ENCODE data around the gene DNAH17.

Gene DNAH17

DNA sequence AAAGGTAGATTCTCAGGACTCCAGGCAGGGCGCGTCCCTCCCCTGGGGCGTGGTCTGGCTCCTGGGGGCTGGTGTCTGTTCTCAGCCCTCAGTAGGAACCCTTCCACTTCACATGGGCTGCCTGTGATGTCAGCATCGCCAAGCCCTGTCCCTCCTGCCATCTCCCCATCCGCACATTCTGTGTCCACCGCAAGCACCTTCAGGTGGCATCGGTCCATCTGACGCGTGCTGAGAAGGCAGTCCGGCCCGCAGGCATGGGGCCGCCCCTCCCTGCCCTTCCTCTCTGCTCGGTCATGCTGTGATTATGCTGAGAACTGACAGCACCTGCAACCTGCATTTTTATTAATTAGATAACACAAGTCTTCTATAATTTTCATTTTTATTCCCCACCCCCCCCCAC lies 12.7 kb upstream of the DNAH17 start:
- Histone ChIP-seq H3K9ac (ENCODE audit: low read length in 2 of 2) (no peak overlapping the region), H3K27ac (ENCODE audit: low read length) (no peak overlapping the region)

DNA sequence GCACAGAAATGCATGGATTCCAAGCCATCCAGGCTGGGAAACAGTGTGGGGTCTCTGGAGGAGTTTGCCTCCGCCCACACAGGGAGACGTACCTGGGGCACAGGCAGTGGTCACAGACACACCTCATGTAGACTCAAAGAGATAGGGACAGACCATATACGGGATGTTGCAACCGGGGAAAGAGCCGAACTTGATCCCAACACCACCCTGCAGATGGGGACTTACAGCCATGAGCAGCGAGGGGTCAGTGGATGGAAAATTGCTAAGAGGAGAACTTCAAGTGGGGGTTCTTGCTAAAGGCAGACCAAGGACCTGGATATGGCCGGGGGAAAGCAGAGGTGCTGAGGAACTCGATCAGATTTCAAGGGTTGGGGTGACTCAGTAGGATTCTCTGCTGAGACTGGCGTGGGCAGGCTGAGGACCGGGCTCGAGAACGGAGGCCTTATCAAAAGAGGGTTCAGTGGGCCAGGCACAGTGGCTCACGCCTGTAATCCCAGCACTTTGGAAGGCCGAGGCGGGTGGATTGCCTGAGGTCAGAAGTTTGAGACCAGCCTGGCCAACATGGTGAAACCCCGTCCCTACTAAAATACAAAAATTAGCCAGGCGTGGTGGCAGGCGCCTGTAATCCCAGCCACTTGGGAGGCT lies 12.0 kb upstream of the DNAH17 start:
- Histone ChIP-seq H3K27me3 (ENCODE audit: control insufficient read depth in 1 of 2, insufficient read depth in 2 of 2, low read length in 2 of 2) (no peaks in the 10 kb centered on the region), H3K4me3 (ENCODE audit: low read length in 2 of 2) (no peak overlapping the region), H3K9me3 (ENCODE audit: control insufficient read depth in 2 of 2, low read length in 2 of 2) (no peaks in the 10 kb centered on the region), H3K4me1 (ENCODE audit: control insufficient read depth, insufficient read depth, low read length) (peaks cover 9% of the 10 kb centered on the region), H3K9ac (ENCODE audit: low read length in 2 of 2) (no peak overlapping the region), H3K36me3 (ENCODE audit: control insufficient read depth in 2 of 2, insufficient read depth in 2 of 2, low read length in 2 of 2) (no peaks in the 10 kb centered on the region), H3K27ac (ENCODE audit: low read length) (no peak overlapping the region)

More for the DNA sequence above, 12.7 kb upstream of the DNAH17 start:
- H3K36me3 ChIP-seq (ENCODE audit: control insufficient read depth in 2 of 2, insufficient read depth in 2 of 2, low read length in 2 of 2) = no peaks in the 10 kb centered on the region
- no peaks in the 10 kb centered on the region for H3K27me3 ChIP-seq (ENCODE audit: control insufficient read depth in 1 of 2, insufficient read depth in 2 of 2, low read length in 2 of 2)
- peaks cover 9% of the 10 kb centered on the region for H3K4me1 ChIP-seq (ENCODE audit: control insufficient read depth, insufficient read depth, low read length)
- H3K4me3 ChIP-seq (ENCODE audit: low read length in 2 of 2) = no peak overlapping the region
- no peaks in the 10 kb centered on the region for H3K9me3 ChIP-seq (ENCODE audit: control insufficient read depth in 2 of 2, low read length in 2 of 2)

DNA sequence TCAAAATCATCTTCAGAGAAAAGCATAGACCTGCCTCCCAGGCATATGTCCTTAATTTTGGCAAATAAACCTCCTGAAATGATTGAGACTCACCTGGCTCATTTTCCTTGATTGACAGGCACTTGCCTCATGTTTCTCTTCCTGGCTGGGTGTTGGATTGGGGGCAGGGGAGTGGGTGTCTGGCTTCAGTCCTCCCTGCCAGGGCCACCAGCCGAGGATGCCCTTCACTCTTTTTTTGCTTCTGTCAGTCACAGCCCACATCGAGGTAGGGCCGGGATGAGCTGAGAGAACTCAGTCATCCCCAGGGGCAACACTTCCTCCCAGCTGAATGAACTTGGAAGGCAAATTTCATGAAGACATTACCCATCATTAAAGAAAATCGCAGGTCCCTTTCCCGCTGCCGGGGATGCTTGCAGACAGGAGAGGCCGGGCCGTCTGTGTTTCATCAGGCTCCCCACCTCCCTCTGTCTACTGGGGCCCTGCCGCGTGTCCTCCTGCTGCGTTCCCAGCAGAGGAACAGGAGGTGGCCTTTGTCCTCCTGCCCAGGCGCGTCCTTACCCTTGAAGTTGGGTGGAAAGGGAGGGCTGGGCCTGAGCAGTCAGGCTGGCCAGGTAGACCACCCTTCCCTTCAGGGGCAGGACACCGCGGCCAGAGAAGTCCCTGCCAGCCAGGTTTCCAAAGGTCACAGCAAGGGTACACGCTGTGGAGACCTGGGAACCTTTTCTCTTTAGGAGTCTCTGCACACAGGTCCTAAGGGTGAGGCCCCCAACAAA lies 11.2 kb upstream of the DNAH17 start:
- Histone ChIP-seq H3K27ac (ENCODE audit: low read length) (no peak overlapping the region), H3K36me3 (ENCODE audit: control insufficient read depth in 2 of 2, insufficient read depth in 2 of 2, low read length in 2 of 2) (no peaks in the 10 kb centered on the region), H3K4me3 (ENCODE audit: low read length in 2 of 2) (no peak overlapping the region), H3K9ac (ENCODE audit: low read length in 2 of 2) (no peak overlapping the region), H3K4me1 (ENCODE audit: control insufficient read depth, insufficient read depth, low read length) (peaks cover 9% of the 10 kb centered on the region), H3K9me3 (ENCODE audit: control insufficient read depth in 2 of 2, low read length in 2 of 2) (no peaks in the 10 kb centered on the region), H3K27me3 (ENCODE audit: control insufficient read depth in 1 of 2, insufficient read depth in 2 of 2, low read length in 2 of 2) (no peaks in the 10 kb centered on the region)

DNA sequence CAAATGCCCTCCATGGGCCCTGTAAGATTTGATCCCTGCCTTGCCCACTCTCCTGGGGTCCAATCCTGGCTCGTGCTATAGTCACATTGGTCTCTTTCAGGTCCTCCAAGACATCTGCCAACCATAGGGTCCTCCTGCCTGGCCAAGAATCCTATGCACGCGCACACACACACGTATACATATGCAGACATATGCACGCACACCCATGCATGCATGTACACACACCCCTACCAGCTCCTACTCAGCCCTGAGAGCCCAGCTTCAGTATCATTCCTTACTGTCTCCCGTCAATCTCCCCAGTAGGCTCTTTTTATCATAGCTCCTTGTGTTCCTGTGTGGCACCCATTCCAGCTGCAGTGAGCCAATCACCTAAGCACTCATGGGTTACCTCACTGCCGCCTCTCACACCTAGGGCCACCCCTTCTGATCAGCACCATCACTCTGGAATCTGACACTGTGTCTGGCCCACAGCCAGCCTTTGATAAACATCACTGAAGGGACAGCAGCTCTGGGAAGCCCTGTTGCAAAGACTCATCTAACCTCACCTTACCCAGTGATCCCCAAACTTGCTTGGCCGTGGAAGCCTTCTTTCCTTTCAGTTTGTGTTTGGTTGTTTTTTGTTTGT lies 7.9 kb upstream of the DNAH17 start:
- H3K27ac ChIP-seq (ENCODE audit: low read length) = no peak overlapping the region
- H3K4me3 ChIP-seq (ENCODE audit: low read length in 2 of 2) = no peak overlapping the region
- no peak overlapping the region for H3K9ac ChIP-seq (ENCODE audit: low read length in 2 of 2)
- H3K36me3 ChIP-seq (ENCODE audit: control insufficient read depth in 2 of 2, insufficient read depth in 2 of 2, low read length in 2 of 2) = no peaks in the 10 kb centered on the region
- peaks cover 9% of the 10 kb centered on the region for H3K4me1 ChIP-seq (ENCODE audit: control insufficient read depth, insufficient read depth, low read length)
- no peaks in the 10 kb centered on the region for H3K27me3 ChIP-seq (ENCODE audit: control insufficient read depth in 1 of 2, insufficient read depth in 2 of 2, low read length in 2 of 2)
- no peaks in the 10 kb centered on the region for H3K9me3 ChIP-seq (ENCODE audit: control insufficient read depth in 2 of 2, low read length in 2 of 2)

DNA sequence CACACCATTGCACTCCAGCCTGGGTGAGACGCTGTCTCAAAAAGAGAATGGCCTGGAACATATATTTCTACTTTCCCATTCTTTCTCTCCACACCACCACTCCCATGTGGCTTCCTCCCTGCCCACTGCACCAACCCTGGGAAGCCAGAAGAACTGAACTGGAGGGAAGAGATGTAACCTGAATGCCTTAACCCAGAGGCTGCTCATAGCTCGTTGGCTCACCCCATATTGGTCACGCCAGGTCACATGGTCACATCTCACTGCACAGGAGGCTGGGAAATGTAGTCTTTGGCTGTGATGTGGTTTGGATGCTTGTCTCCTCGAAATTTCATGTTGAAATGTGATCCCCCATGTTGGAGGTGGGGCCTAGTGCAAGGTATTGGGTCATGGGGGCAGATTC lies 5.9 kb upstream of the DNAH17 start:
- no peaks in the 10 kb centered on the region for H3K27me3 ChIP-seq (ENCODE audit: control insufficient read depth in 1 of 2, insufficient read depth in 2 of 2, low read length in 2 of 2)
- no peak overlapping the region for H3K27ac ChIP-seq (ENCODE audit: low read length)

DNA sequence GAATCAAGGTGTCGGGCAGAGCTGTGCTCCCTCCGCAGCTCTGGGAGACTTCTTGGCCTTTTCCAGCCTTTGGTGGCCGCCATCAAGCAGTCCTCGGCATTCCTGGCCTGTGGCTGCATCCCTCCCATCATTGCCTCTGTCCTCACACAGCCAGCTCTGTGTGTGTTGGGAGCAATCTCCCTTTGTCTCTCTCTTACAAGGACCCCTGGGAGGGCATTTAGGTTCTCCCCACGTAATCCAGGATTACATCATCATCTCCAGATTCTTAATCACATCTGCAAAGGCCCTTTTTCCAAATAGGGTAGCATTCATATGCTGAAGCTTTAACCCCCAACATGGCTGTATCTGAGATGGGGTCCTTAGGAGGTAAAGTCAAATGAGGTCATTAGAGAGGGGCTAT lies 4.1 kb upstream of the DNAH17 start:
- Histone ChIP-seq H3K36me3 (ENCODE audit: control insufficient read depth in 2 of 2, insufficient read depth in 2 of 2, low read length in 2 of 2) (no peaks in the 10 kb centered on the region), H3K4me3 (ENCODE audit: low read length in 2 of 2) (no peak overlapping the region), H3K27ac (ENCODE audit: low read length) (no peak overlapping the region), H3K4me1 (ENCODE audit: control insufficient read depth, insufficient read depth, low read length) (no peaks in the 10 kb centered on the region), H3K9ac (ENCODE audit: low read length in 2 of 2) (no peak overlapping the region), H3K27me3 (ENCODE audit: control insufficient read depth in 1 of 2, insufficient read depth in 2 of 2, low read length in 2 of 2) (no peaks in the 10 kb centered on the region), H3K9me3 (ENCODE audit: control insufficient read depth in 2 of 2, low read length in 2 of 2) (no peaks in the 10 kb centered on the region)

More for the DNA sequence above, 5.9 kb upstream of the DNAH17 start:
- Histone ChIP-seq H3K36me3 (ENCODE audit: control insufficient read depth in 2 of 2, insufficient read depth in 2 of 2, low read length in 2 of 2) (no peaks in the 10 kb centered on the region), H3K4me1 (ENCODE audit: control insufficient read depth, insufficient read depth, low read length) (peaks cover under 1% of the 10 kb centered on the region), H3K9ac (ENCODE audit: low read length in 2 of 2) (no peak overlapping the region), H3K4me3 (ENCODE audit: low read length in 2 of 2) (no peak overlapping the region), H3K9me3 (ENCODE audit: control insufficient read depth in 2 of 2, low read length in 2 of 2) (no peaks in the 10 kb centered on the region)

DNA sequence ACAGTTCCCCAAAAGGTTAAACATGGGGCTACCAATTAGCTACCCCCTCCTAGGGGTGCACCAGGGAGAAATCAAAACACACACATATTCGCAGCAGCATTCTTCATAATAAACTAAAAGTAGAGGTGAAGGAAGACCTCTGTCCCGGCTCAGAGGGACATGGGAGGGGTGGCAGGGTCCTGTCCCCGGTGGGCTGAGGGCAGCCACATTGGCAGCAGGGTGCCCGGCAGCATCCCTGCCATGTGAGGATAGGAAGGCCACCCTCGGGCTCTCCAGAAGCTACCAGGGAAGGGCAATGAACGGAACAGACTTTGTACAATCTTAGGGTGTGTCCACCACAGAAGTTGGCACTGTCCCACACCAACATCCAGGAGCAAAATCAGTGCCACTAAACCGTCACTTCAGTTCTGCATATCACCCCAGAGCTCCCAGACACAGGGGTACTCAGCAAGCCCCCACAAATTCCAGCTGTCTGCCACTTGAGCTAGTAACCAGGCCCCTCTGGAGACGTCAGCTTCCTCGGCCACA lies 3.1 kb upstream of the DNAH17 start:
- H3K4me3 ChIP-seq (ENCODE audit: low read length in 2 of 2) = no peak overlapping the region
- no peak overlapping the region for H3K9ac ChIP-seq (ENCODE audit: low read length in 2 of 2)
- no peaks in the 10 kb centered on the region for H3K9me3 ChIP-seq (ENCODE audit: control insufficient read depth in 2 of 2, low read length in 2 of 2)
- H3K36me3 ChIP-seq (ENCODE audit: control insufficient read depth in 2 of 2, insufficient read depth in 2 of 2, low read length in 2 of 2) = no peaks in the 10 kb centered on the region
- H3K27me3 ChIP-seq (ENCODE audit: control insufficient read depth in 1 of 2, insufficient read depth in 2 of 2, low read length in 2 of 2) = no peaks in the 10 kb centered on the region
- no peak overlapping the region for H3K27ac ChIP-seq (ENCODE audit: low read length)
- H3K4me1 ChIP-seq (ENCODE audit: control insufficient read depth, insufficient read depth, low read length) = no peaks in the 10 kb centered on the region

DNA sequence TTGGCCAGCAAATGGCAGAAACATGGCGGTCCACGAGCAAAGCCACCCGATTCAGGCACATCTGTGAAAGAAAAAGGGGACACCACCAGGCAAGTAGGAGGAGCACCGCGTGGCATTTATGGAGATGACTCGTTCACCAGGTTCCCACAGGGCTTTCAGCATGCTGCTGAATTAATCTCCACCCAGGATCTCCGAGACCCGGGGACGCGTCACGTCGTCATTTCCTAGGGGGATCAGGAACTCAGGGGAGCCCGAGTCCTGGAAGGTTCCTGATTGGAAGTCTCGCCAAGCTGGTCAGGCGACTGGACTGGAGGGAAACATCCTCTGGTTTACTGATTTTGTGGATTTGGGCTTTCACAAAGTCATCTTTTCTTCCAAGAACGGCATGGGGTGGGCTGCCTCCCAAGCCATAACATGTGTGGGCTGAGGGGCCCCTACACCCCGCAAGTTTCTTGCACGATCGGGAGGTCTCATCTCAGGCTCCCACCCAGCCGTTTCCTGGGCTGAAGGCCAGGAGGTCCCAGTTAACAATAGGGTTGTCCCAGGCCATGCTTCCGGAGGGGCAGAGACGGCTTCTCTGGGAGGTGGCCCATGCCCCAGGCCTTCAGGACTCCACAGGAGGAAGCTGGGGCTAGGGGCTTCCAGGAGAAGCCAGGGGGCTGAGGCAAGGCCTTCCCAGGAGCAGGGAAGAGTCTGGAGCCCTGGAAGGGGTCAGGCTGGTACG lies 645 bp downstream of the DNAH17 start:
- no peak overlapping the region for H3K27ac ChIP-seq (ENCODE audit: low read length)
- no peaks in the 10 kb centered on the region for H3K4me1 ChIP-seq (ENCODE audit: control insufficient read depth, insufficient read depth, low read length)
- H3K27me3 ChIP-seq (ENCODE audit: control insufficient read depth in 1 of 2, insufficient read depth in 2 of 2, low read length in 2 of 2) = no peaks in the 10 kb centered on the region
- H3K9me3 ChIP-seq (ENCODE audit: control insufficient read depth in 2 of 2, low read length in 2 of 2) = no peaks in the 10 kb centered on the region
- no peak overlapping the region for H3K9ac ChIP-seq (ENCODE audit: low read length in 2 of 2)
- no peak overlapping the region for H3K4me3 ChIP-seq (ENCODE audit: low read length in 2 of 2)
- H3K36me3 ChIP-seq (ENCODE audit: control insufficient read depth in 2 of 2, insufficient read depth in 2 of 2, low read length in 2 of 2) = no peaks in the 10 kb centered on the region

DNA sequence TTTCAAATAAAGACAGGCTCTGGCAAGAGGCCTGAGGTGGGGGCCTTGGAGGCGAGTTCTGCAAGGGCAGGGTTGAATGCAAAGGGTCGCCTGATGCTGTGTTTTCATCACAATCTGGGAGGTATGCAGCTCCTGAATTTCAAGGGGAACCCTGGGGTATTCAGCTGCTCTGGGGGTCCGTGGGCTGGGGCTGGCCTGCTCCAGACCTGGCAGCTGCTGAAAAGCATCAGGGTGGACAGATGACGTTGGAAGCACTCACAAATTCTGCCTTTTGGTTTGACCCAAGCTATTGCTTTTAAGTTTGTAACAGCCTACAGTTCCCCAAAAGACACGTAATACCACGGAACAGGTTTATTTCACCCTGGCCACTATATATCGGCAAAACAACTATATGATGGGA lies 1.3 kb downstream of the DNAH17 start:
- Histone ChIP-seq H3K27ac (ENCODE audit: low read length) (no peak overlapping the region), H3K9ac (ENCODE audit: low read length in 2 of 2) (no peak overlapping the region), H3K9me3 (ENCODE audit: control insufficient read depth in 2 of 2, low read length in 2 of 2) (no peaks in the 10 kb centered on the region), H3K4me1 (ENCODE audit: control insufficient read depth, insufficient read depth, low read length) (no peaks in the 10 kb centered on the region), H3K4me3 (ENCODE audit: low read length in 2 of 2) (no peak overlapping the region), H3K36me3 (ENCODE audit: control insufficient read depth in 2 of 2, insufficient read depth in 2 of 2, low read length in 2 of 2) (no peaks in the 10 kb centered on the region), H3K27me3 (ENCODE audit: control insufficient read depth in 1 of 2, insufficient read depth in 2 of 2, low read length in 2 of 2) (no peaks in the 10 kb centered on the region)

DNA sequence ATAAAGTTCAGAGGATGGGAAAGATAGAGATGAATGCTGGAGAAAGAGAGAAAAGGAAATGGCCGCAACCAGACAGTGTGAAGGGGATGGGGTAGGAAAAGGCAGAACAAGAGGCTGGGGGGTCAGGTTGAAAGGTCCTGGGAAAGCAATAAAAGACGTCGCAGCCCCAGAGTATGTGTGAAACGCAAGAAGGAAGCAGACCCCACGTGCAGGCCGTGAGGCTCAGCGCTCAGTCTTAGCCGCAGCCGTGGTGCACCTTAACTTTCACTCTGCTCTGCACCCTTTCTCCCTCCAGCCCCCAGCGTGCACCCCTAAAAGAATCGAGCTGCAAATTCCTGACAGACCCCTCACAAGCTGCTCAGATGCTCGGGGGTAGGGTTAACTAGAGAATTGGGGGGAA lies 1.9 kb downstream of the DNAH17 start:
- Histone ChIP-seq H3K9ac (ENCODE audit: low read length in 2 of 2) (no peak overlapping the region), H3K27me3 (ENCODE audit: control insufficient read depth in 1 of 2, insufficient read depth in 2 of 2, low read length in 2 of 2) (no peaks in the 10 kb centered on the region), H3K27ac (ENCODE audit: low read length) (no peak overlapping the region), H3K9me3 (ENCODE audit: control insufficient read depth in 2 of 2, low read length in 2 of 2) (no peaks in the 10 kb centered on the region), H3K4me1 (ENCODE audit: control insufficient read depth, insufficient read depth, low read length) (no peaks in the 10 kb centered on the region), H3K4me3 (ENCODE audit: low read length in 2 of 2) (no peak overlapping the region), H3K36me3 (ENCODE audit: control insufficient read depth in 2 of 2, insufficient read depth in 2 of 2, low read length in 2 of 2) (no peaks in the 10 kb centered on the region)

Data from stomach smooth muscle (tissue), 2 donors.